ENCODE data around the gene PLEKHA7.
"Not testable (repeated sequence)": the region's sequence is repeated elsewhere in the genome, so short reads cannot be mapped to it uniquely, and the experiment has no call there.

PLEKHA7 gene

DNA sequence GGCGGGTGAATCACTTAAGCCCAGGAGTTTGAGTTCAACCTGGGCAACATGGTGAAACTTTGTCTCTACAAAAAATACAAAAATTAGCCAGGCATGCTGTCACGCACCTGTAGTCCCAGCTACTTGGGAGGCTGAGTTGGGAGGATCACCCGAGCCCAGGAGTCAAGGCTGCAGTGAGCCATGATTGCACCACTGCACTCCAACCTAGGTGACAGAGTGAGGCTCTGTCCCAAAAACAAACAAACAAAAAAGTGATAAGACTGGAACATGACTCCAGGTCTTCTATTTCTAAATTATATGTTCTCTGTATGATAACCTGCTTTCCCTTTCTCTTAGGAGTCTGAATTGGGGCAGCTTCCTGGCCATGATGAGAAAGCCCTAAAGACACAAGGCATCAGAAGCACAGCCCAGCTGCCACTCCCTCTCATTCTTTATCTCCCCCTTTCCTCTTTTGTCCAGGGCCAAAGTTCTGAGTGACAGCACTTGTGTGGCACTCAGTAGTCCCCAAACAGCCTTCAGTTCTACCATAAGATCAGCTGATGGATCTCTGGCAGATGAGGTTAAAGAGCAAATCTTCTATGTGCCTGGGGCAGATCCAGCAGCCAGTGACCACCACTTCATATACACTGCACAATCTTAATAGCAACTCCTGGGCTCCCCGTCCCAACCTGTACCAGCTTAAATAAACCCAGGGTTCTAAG lies 139.8 kb downstream of the PLEKHA7 start:
- no peak for DNase-seq

DNA sequence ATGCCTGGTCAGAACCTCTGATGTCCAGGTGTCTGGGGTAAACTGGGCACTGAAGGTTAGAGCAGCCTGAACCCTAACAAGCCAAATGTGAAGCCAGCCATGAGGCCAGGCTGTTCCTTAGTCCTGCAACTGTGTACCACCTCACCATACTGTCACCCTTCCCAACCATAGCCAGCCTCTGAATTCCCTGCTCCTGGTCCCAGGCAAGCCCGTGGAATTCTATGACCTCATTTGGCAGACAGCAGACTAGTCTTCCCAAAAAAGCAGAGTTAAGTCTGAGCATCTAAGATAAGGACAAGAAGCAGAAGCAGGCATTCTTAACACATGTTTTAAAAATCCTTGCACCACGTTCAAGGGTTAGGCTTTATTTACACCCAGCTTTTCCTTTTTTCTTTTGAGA lies 140.9 kb downstream of the PLEKHA7 start:
- no peak for DNase-seq

- DNase-seq = no peak
These were observed 142.8 kb downstream of the PLEKHA7 start for GRCh38 chr11:16871368-16871767.

DNA sequence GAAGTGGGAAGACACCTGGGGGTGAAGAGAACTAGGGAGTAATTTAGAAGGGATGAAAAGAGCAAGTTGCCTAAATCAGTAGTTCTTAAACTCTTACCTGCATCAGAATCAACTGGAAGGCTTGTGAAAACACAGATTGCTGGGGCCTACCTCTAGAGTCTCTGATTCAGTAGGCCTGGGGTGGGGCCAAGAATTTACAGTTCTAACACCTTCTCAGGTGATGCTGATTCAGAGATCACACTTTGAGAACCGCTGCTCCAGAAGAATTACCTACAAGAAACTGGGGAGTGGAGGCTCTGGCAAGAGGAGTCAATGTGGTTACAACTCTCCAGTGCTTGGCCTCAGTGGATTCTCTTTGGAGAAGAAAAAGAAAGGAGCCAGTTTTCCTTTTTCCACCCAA lies 147.1 kb downstream of the PLEKHA7 start:
- DNase-seq = no peak

GRCh38 chr11:16864428-16864827 lies 149.8 kb downstream of the PLEKHA7 start:
- DNase-seq = not testable (repeated sequence)

DNA sequence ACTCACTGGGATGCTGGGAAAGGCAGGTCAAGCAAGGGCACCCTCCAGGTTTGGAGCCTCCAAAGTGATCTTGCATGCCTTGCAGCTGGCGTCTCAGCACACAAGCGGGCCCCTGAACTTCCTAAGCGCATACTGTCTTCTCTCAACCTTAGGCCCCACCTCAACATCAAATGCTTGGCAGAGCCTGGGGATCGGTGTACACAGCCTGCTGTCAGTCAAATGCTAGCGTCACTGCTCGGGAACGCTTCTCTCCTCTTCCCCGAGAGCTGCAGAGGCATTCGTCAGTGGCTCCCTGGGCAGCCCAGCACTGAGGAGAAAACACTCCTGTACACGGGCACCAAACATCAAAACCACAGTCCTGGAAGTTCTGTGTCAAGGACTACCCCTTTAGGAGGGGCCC lies 150.8 kb downstream of the PLEKHA7 start:
- no peak for DNase-seq

- DNase-seq = no peak
These were observed 151.5 kb downstream of the PLEKHA7 start for GRCh38 chr11:16862726-16863125.

DNA sequence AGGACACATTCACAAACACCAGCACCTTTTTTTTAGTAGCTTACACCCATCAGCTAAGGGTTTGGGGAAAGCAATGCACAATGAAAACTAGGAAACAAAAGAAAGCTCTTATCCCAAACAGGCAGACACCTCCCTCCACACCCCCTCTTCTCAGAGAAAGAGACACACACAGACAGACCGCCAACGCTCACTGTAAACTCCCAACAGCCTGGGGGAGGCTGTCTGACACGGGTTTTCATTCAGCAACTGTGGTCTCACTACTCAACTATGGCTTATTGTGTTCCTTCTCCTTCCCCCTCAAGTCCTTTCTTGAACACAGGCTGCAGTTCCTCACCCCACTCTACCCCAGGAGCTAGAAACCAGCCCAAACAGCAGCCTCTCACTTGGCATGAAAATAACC lies 152.4 kb downstream of the PLEKHA7 start:
- DNase-seq = no peak

GRCh38 chr11:16860617-16861016 lies 153.6 kb downstream of the PLEKHA7 start:
- no peak for DNase-seq

DNA sequence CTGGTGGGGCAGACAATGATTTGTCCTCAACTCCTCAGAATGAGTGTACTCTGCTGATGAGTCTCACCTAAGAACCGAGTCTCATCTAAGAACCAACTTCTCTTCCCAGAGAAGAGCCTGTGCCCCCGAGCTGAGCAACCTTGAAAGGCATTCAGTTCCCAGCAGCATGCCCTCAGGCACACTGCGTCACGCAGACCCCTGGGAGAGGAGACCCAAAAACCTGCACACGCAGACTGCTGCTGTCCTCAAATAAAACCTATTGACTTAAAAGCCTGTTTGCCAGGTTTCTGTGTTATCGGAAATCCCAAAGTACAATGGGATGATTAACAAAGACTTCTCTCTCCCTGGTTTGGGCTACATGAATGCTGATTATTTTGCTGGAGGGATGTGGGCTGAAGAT lies 154.6 kb downstream of the PLEKHA7 start:
- DNase-seq = no peak

- DNase-seq = no peak
These were observed 157.0 kb downstream of the PLEKHA7 start for GRCh38 chr11:16857186-16857585.

GRCh38 chr11:16856022-16856471 lies 158.2 kb downstream of the PLEKHA7 start:
- DNase-seq = no peak

- DNase-seq = no peak
These were observed 159.2 kb downstream of the PLEKHA7 start for GRCh38 chr11:16854979-16855378.

- no peak for DNase-seq
These were observed 160.4 kb downstream of the PLEKHA7 start for GRCh38 chr11:16853859-16854258.

DNA sequence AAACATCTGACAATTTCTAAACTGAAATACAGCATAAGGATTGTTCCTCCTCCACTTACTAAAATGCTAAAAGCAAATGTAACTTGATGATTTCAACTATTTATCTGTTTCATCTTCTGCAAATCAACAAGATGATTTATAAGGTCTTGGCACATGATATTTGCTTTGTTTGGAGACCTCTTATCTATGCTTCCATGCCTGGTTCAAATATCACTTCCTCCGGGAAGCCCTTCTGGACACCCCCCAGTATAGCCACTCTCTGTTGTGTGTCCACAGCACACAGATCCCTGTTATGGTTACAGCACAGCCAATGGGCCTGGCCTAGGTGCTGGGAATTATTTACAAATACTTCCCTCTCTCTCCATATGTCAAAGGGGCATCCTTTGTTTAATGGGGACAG lies 160.9 kb downstream of the PLEKHA7 start:
- no peak for DNase-seq

GRCh38 chr11:16846305-16846704 lies 167.9 kb downstream of the PLEKHA7 start:
- DNase-seq = no peak

DNA sequence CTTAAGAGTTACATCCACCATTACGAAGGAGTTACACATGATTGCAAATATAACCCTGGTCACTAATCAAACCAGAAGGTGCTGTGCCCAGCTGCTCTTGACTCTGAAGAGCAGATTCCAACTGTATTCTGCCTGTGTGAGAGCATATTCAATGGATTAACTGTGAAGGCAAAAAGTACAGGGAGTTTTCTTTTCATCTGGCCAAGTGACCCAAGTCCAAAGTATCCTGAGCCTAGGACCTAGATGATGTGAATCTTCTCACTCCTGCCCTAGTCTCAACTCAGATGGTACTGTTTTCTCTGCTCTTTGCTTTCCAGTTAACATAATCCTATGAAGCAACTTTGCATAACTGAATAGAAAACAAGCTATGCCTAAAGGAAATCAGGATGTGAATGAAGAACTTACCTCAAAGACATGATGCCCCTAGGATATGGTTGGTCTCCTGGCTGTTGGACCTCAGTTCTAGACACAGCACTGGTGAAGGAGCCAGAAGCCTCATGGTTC lies 169.9 kb downstream of the PLEKHA7 start:
- DNase-seq = no peak

DNA sequence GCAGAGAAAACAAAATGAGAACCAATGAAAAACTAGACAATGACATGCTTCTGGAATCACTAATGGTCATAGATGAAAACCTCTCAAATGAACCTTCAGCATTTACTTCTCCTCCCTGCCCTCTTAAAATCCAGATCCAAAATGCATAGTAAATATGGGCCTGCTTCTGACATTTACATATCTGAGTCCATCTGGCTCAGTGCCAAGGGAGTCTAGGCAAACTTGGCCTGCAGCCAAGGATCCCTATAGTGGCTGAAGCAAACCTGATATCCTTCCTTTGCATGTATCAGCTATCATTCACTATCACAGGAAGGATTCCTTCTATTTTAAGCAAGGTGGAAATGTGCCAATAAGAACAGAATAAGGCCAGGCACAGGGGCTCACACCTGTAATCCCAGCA lies 170.9 kb downstream of the PLEKHA7 start:
- DNase-seq = peak; percentile 78

DNA sequence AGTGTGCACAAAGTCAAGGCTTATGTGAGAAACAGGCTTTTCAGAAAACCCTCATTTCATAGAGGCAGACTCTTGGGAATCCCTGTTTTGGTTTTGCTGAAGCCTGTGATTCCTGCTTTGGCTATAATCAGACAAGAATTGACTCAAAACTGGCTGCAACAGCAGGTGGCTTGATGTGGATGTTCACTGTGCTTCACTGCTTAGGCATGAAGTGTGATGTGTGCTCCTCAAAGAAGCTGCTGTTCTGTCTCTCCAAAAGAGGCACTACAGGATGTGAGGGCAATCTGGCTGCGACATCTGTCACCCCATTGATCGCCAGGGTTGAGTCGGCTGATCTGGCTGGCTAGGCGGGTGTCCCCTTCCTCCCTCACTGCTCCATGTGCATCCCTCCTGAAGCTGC lies 172.2 kb downstream of the PLEKHA7 start:
- no peak for DNase-seq

DNA sequence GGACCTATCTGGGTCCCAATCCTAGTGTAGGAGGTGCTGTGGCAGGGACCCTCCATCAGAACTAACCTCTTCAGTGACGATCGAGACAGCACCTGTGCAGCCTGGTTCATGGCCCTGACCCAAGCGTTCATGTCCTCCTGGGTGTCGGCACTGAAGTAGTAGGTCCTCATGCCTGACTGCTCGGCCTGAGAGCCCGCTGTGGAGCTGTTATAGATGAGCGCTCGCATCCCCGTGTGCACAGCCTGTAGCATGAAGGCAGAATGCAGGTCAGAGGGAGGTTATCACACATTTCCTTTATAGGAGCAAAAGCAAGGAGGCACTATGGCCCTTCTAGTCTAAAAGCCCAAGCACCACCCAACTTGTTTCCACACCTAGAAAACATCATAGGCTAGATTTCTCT lies 172.7 kb downstream of the PLEKHA7 start:
- DNase-seq = no peak

GRCh38 chr11:16840951-16841350 lies 173.3 kb downstream of the PLEKHA7 start:
- no peak for DNase-seq

GRCh38 chr11:16839821-16840220 lies 174.4 kb downstream of the PLEKHA7 start:
- no peak for DNase-seq

DNA sequence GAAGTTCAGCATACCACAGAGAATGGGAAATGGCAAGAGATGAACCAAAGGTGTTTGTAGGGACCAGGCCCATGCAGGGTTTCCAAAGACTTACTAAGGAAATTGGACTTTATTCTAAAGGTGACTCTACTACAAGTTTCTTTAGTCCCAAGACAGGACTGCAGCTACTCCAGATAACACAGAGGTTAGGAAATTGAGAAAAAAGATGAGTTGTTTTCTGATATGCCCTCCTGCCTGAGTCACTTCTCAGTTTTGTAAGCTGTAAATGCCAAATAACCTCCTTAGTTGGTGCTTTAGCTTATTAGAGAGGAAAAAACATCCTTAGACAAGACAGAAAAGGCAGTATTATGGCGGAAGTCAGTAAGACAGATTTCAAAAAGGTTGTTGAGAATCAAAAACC lies 179.8 kb downstream of the PLEKHA7 start:
- no peak for DNase-seq

- no peak for DNase-seq
These were observed 181.2 kb downstream of the PLEKHA7 start for GRCh38 chr11:16833026-16833425.

GRCh38 chr11:16832193-16832539 lies 182.0 kb downstream of the PLEKHA7 start:
- DNase-seq = no peak
